Activated naive CD4-positive, alpha-beta T cell treated with anti-CD3 and anti-CD28 coated beads, Interleukin-2, amount 50 U/mL, for 24 hours (primary cell): ENCODE measurements around the gene CAPN14.
A peak's percentile ranks its signal among the peaks of the same experiment; 100 is the strongest.

Experiments used
- H3K27ac Mint-ChIP-seq: one replicate; pipeline ENCODE4 v1.8.0; 2021; ENCODE audit warnings: mild to moderate bottlenecking, mixed read lengths
- H3K27me3 Mint-ChIP-seq: one replicate; pipeline ENCODE4 v1.8.0; 2021; ENCODE audit warnings: mixed read lengths
- H3K36me3 Mint-ChIP-seq: one replicate; pipeline ENCODE4 v1.8.0; 2021; ENCODE audit warnings: mixed read lengths
- H3K4me1 Mint-ChIP-seq: one replicate; pipeline ENCODE4 v1.8.0; 2021; ENCODE audit warnings: mixed read lengths
- H3K4me3 Mint-ChIP-seq: one replicate; pipeline ENCODE4 v1.8.0; 2021; ENCODE audit warnings: mild to moderate bottlenecking, mixed read lengths
- H3K9me3 Mint-ChIP-seq: one replicate; pipeline ENCODE4 v1.8.0; 2021; ENCODE audit warnings: mixed read lengths

The CAPN14 gene

GRCh38 chr2:31163011-31163539, 54.2 kb downstream of the CAPN14 start:
- Mint-ChIP-seq H3K4me3 (no peak overlapping the region), H3K9me3 (no peaks in the 10 kb centered on the region), H3K27me3 (no peaks in the 10 kb centered on the region), H3K36me3 (no peaks in the 10 kb centered on the region), H3K27ac (no peak overlapping the region), H3K4me1 (no peaks in the 10 kb centered on the region)

GRCh38 chr2:31161637-31162036, 55.7 kb downstream of the CAPN14 start:
- Mint-ChIP-seq H3K4me1 (no peaks in the 10 kb centered on the region), H3K36me3 (no peaks in the 10 kb centered on the region), H3K9me3 (no peaks in the 10 kb centered on the region), H3K4me3 (no peak overlapping the region), H3K27me3 (peaks cover 1% of the 10 kb centered on the region), H3K27ac (no peak overlapping the region)

DNA sequence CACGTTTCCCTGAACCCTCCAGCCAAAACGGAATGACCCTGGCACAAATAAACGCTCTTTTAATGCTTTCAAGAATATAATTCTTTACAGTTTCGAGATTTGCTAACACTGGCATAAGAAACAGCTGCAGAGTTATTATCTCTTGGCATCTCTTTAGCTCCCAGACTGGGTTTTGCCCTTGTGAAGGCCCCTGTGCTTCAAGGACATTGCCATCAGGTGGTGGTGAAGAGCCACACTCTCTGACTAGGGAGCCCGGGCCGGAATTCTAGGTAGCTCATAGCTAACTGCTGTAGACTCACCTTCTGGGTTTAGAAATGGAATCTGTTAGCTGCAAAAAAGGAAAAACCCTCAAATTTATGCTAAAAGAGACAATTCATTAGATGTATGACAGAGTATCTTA, 65.8 kb downstream of the CAPN14 start:
- Mint-ChIP-seq H3K27ac (no peak overlapping the region), H3K4me3 (no peak overlapping the region), H3K27me3 (peaks cover 6% of the 10 kb centered on the region)

GRCh38 chr2:31150120-31150670, 67.1 kb downstream of the CAPN14 start:
- Mint-ChIP-seq H3K27me3 (peaks cover 6% of the 10 kb centered on the region), H3K36me3 (no peaks in the 10 kb centered on the region), H3K9me3 (no peaks in the 10 kb centered on the region), H3K4me1 (no peaks in the 10 kb centered on the region), H3K27ac (no peak overlapping the region), H3K4me3 (no peak overlapping the region)

More for the DNA sequence above, 65.8 kb downstream of the CAPN14 start:
- Mint-ChIP-seq H3K4me1 (no peaks in the 10 kb centered on the region), H3K36me3 (no peaks in the 10 kb centered on the region), H3K9me3 (no peaks in the 10 kb centered on the region)

DNA sequence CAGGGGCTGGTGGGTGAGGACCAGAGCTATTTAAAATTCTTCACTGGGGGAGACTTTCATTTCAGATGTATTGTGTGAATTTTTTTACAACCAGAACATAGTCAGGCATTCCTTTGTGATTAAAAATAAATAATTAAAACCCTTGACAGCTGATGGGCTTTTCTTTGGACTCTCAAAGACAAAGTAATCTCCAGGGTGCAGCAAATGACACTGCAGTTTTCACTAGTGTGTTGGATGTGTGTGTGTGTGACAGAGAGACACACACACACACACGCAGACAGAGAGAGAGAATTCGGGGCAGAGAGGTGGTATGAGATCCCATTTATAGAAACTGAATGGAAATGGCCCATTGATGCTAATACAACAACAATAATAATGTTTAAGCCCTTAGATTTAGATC, 68.8 kb downstream of the CAPN14 start:
- H3K27me3 Mint-ChIP-seq = peaks cover 6% of the 10 kb centered on the region
- no peaks in the 10 kb centered on the region for H3K36me3 Mint-ChIP-seq
- H3K4me3 Mint-ChIP-seq = no peak overlapping the region
- no peaks in the 10 kb centered on the region for H3K9me3 Mint-ChIP-seq
- no peaks in the 10 kb centered on the region for H3K4me1 Mint-ChIP-seq
- H3K27ac Mint-ChIP-seq = no peak overlapping the region

- H3K4me3 Mint-ChIP-seq = no peak overlapping the region
- no peaks in the 10 kb centered on the region for H3K36me3 Mint-ChIP-seq
- no peaks in the 10 kb centered on the region for H3K9me3 Mint-ChIP-seq
- no peak overlapping the region for H3K27ac Mint-ChIP-seq
- H3K4me1 Mint-ChIP-seq = no peaks in the 10 kb centered on the region
- peaks cover 6% of the 10 kb centered on the region for H3K27me3 Mint-ChIP-seq
Observed at GRCh38 chr2:31147645-31148044, 69.7 kb downstream of the CAPN14 start.

- no peaks in the 10 kb centered on the region for H3K9me3 Mint-ChIP-seq
- H3K4me1 Mint-ChIP-seq = peaks cover 1% of the 10 kb centered on the region
- H3K27me3 Mint-ChIP-seq = peaks cover 9% of the 10 kb centered on the region
- no peak overlapping the region for H3K4me3 Mint-ChIP-seq
- no peaks in the 10 kb centered on the region for H3K36me3 Mint-ChIP-seq
- H3K27ac Mint-ChIP-seq = no peak overlapping the region
Observed at GRCh38 chr2:31142110-31142509, 75.2 kb downstream of the CAPN14 start.

- peaks cover 7% of the 10 kb centered on the region for H3K4me1 Mint-ChIP-seq
- no peaks in the 10 kb centered on the region for H3K36me3 Mint-ChIP-seq
- no peaks in the 10 kb centered on the region for H3K9me3 Mint-ChIP-seq
- no peak overlapping the region for H3K4me3 Mint-ChIP-seq
- H3K27me3 Mint-ChIP-seq = peaks cover 14% of the 10 kb centered on the region
- no peak overlapping the region for H3K27ac Mint-ChIP-seq
Observed at GRCh38 chr2:31141443-31142085, 75.8 kb downstream of the CAPN14 start.

GRCh38 chr2:31140151-31140550, 77.2 kb downstream of the CAPN14 start:
- Mint-ChIP-seq H3K27me3 (peaks cover 25% of the 10 kb centered on the region), H3K27ac (no peak overlapping the region), H3K4me1 (peaks cover 7% of the 10 kb centered on the region), H3K9me3 (no peaks in the 10 kb centered on the region), H3K36me3 (no peaks in the 10 kb centered on the region), H3K4me3 (no peak overlapping the region)

GRCh38 chr2:31139671-31140070, 77.6 kb downstream of the CAPN14 start:
- no peak overlapping the region for H3K4me3 Mint-ChIP-seq
- H3K27me3 Mint-ChIP-seq = peaks cover 30% of the 10 kb centered on the region
- H3K4me1 Mint-ChIP-seq = peaks cover 7% of the 10 kb centered on the region
- no peak overlapping the region for H3K27ac Mint-ChIP-seq
- no peaks in the 10 kb centered on the region for H3K36me3 Mint-ChIP-seq
- no peaks in the 10 kb centered on the region for H3K9me3 Mint-ChIP-seq

DNA sequence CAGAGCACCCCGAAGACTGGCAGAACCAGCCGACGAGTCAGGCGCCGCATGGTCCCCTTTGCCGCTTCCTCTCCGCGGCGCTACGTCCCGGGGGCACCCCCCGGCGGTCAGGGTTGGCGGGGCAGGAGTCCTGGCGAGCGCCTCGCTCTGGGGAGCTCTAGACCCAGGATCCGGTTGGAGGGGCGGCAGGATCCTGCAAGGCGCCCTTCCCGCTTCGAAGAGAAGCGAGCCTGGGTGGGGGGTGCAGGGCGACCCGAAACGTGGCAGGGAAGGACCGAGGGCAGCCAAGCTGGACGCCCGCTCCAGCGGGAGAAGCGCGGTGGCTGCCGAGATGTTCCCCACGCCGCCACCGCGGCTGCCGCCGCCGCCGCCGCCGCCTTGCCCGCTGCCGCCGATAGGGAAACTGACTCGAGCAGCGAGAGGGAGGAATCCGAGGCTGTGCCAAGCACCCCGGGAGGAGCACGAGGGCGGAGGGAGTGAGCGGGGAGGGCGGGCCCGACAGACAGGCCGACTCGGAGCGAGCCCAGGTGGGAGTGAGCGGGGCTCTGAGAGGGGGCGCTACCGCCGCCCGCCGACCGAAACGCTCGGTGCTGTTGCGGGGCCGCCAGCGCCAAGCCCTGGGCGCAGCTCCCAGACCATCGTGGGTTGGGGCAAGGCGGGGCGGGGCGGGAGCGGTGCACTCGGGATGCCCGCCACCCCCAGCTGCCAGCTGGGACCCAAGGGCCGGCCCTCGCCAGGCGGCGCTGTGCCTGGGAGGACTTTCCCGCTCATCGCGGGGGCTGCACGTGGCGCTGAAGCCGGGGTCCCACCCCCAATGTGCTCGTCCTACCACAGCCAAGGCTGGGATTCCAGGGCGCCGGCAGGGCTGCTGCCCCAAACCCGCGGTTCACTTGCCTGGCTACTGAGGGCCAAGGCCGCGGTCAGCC, 79.0 kb downstream of the CAPN14 start, which contains the start of gene GALNT14:
Gene GALNT14, minus strand, starts transcription at position 404 of the 926 bp plus-strand sequence. Its CDS starts 354 bp downstream, at position 50.
- Mint-ChIP-seq H3K9me3 (no peaks in the 10 kb centered on the region), H3K4me1 (peaks cover 7% of the 10 kb centered on the region), H3K36me3 (no peaks in the 10 kb centered on the region), H3K27me3 (peaks cover 40% of the 10 kb centered on the region), H3K4me3 (peak within 1 kb of the TSS; percentile 65), H3K27ac (no peak within 1 kb of the TSS)

- Mint-ChIP-seq H3K27ac (no peak overlapping the region), H3K4me3 (peak overlapping the region; percentile 65)
Observed at GRCh38 chr2:31137211-31138036, 79.9 kb downstream of the CAPN14 start.

DNA sequence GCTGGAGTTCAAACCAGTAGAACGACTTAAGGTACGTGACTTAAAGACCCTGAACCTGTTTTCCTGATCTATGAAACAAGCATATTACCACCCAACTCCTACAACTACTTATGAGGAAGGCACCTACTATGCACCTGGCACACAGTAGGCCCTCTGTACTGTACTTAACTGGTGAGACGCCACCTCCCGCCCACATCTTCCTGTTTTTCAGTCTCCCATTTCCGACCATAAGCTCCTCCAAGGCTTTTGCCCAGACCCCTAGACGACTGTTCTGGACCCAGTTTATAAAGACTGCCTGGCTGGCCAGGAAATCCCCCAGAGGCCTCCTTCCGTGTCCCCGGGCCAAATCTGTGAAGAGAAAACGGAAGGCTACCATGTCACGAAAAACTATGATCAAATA, 80.6 kb downstream of the CAPN14 start:
- peaks cover 7% of the 10 kb centered on the region for H3K4me1 Mint-ChIP-seq
- H3K4me3 Mint-ChIP-seq = peak overlapping the region; percentile 5
- peaks cover 38% of the 10 kb centered on the region for H3K27me3 Mint-ChIP-seq
- no peaks in the 10 kb centered on the region for H3K36me3 Mint-ChIP-seq
- H3K9me3 Mint-ChIP-seq = no peaks in the 10 kb centered on the region
- H3K27ac Mint-ChIP-seq = no peak overlapping the region

More at GRCh38 chr2:31137211-31138036, 79.9 kb downstream of the CAPN14 start:
- H3K27me3 Mint-ChIP-seq = peaks cover 41% of the 10 kb centered on the region
- H3K4me1 Mint-ChIP-seq = peaks cover 7% of the 10 kb centered on the region
- no peaks in the 10 kb centered on the region for H3K36me3 Mint-ChIP-seq
- H3K9me3 Mint-ChIP-seq = no peaks in the 10 kb centered on the region

DNA sequence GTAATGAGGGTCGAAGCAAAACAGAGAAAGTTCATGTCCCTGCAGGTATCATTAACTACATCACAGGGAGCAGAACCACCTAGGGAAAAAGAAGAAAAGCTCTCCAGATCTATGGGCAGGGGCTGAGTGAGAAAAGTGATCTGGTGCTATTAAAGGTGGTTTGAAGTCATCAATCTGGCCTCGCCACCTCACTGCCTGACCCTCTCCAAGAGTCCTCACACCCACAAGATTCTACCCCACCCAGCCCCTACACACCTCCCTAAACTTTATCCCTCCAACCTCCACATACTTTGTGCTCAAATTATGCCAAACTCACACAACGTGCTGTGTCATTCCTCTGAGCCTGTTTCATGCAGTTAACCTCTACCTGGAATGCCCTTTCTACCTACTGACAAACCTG, 81.3 kb downstream of the CAPN14 start:
- H3K4me1 Mint-ChIP-seq = peaks cover 7% of the 10 kb centered on the region
- H3K27ac Mint-ChIP-seq = no peak overlapping the region
- peaks cover 38% of the 10 kb centered on the region for H3K27me3 Mint-ChIP-seq
- H3K4me3 Mint-ChIP-seq = no peak overlapping the region
- no peaks in the 10 kb centered on the region for H3K9me3 Mint-ChIP-seq
- H3K36me3 Mint-ChIP-seq = no peaks in the 10 kb centered on the region

GRCh38 chr2:31134480-31134879, 82.8 kb downstream of the CAPN14 start:
- H3K4me1 Mint-ChIP-seq = peaks cover 7% of the 10 kb centered on the region
- peaks cover 37% of the 10 kb centered on the region for H3K27me3 Mint-ChIP-seq
- no peak overlapping the region for H3K4me3 Mint-ChIP-seq
- no peaks in the 10 kb centered on the region for H3K9me3 Mint-ChIP-seq
- no peaks in the 10 kb centered on the region for H3K36me3 Mint-ChIP-seq
- no peak overlapping the region for H3K27ac Mint-ChIP-seq
